ENCODE data around the gene ADAD2.

Gene ADAD2

GRCh38 chr16:84178892-84179611 is 11.9 kb upstream of the ADAD2 start:
- Histone ChIP-seq H3K4me1 (ENCODE audit: insufficient read depth, low read length) (no peaks in the 10 kb centered on the region), H3K4me3 (ENCODE audit: low read length) (no peak overlapping the region), H3K9me3 (ENCODE audit: insufficient read depth, low read depth, low read length) (no peaks in the 10 kb centered on the region), H3K27ac (ENCODE audit: low read length) (no peak overlapping the region), H3K27me3 (ENCODE audit: insufficient read depth, low read length) (no peaks in the 10 kb centered on the region), H3K9ac (ENCODE audit: low read depth, low read length) (no peak overlapping the region), H3K36me3 (ENCODE audit: insufficient read depth, low read depth, low read length) (peaks cover 61% of the 10 kb centered on the region)

GRCh38 chr16:84179612-84180320 is 11.2 kb upstream of the ADAD2 start:
- Histone ChIP-seq H3K27me3 (ENCODE audit: insufficient read depth, low read length) (no peaks in the 10 kb centered on the region), H3K9me3 (ENCODE audit: insufficient read depth, low read depth, low read length) (no peaks in the 10 kb centered on the region), H3K9ac (ENCODE audit: low read depth, low read length) (no peak overlapping the region), H3K27ac (ENCODE audit: low read length) (no peak overlapping the region), H3K4me3 (ENCODE audit: low read length) (no peak overlapping the region), H3K36me3 (ENCODE audit: insufficient read depth, low read depth, low read length) (peaks cover 68% of the 10 kb centered on the region), H3K4me1 (ENCODE audit: insufficient read depth, low read length) (no peaks in the 10 kb centered on the region)

GRCh38 chr16:84180519-84181140 is 10.3 kb upstream of the ADAD2 start:
- Histone ChIP-seq H3K4me1 (ENCODE audit: insufficient read depth, low read length) (no peaks in the 10 kb centered on the region), H3K27me3 (ENCODE audit: insufficient read depth, low read length) (no peaks in the 10 kb centered on the region), H3K4me3 (ENCODE audit: low read length) (no peak overlapping the region), H3K27ac (ENCODE audit: low read length) (no peak overlapping the region), H3K9me3 (ENCODE audit: insufficient read depth, low read depth, low read length) (no peaks in the 10 kb centered on the region), H3K36me3 (ENCODE audit: insufficient read depth, low read depth, low read length) (peaks cover 69% of the 10 kb centered on the region), H3K9ac (ENCODE audit: low read depth, low read length) (no peak overlapping the region)

GRCh38 chr16:84181144-84181915 is 9.6 kb upstream of the ADAD2 start:
- no peak overlapping the region for H3K4me3 ChIP-seq (ENCODE audit: low read length)
- H3K27ac ChIP-seq (ENCODE audit: low read length): no peak overlapping the region
- H3K9ac ChIP-seq (ENCODE audit: low read depth, low read length): no peak overlapping the region
- no peaks in the 10 kb centered on the region for H3K4me1 ChIP-seq (ENCODE audit: insufficient read depth, low read length)
- H3K9me3 ChIP-seq (ENCODE audit: insufficient read depth, low read depth, low read length): no peaks in the 10 kb centered on the region
- H3K36me3 ChIP-seq (ENCODE audit: insufficient read depth, low read depth, low read length): peaks cover 69% of the 10 kb centered on the region
- no peaks in the 10 kb centered on the region for H3K27me3 ChIP-seq (ENCODE audit: insufficient read depth, low read length)

GRCh38 chr16:84182104-84182503 is 8.9 kb upstream of the ADAD2 start:
- Histone ChIP-seq H3K27ac (ENCODE audit: low read length) (no peak overlapping the region), H3K4me3 (ENCODE audit: low read length) (no peak overlapping the region), H3K9me3 (ENCODE audit: insufficient read depth, low read depth, low read length) (no peaks in the 10 kb centered on the region), H3K27me3 (ENCODE audit: insufficient read depth, low read length) (no peaks in the 10 kb centered on the region), H3K4me1 (ENCODE audit: insufficient read depth, low read length) (no peaks in the 10 kb centered on the region), H3K36me3 (ENCODE audit: insufficient read depth, low read depth, low read length) (peaks cover 69% of the 10 kb centered on the region), H3K9ac (ENCODE audit: low read depth, low read length) (no peak overlapping the region)

GRCh38 chr16:84182680-84183571 is 8.0 kb upstream of the ADAD2 start:
- H3K36me3 ChIP-seq (ENCODE audit: insufficient read depth, low read depth, low read length): peaks cover 66% of the 10 kb centered on the region
- no peaks in the 10 kb centered on the region for H3K9me3 ChIP-seq (ENCODE audit: insufficient read depth, low read depth, low read length)
- no peaks in the 10 kb centered on the region for H3K27me3 ChIP-seq (ENCODE audit: insufficient read depth, low read length)
- H3K4me3 ChIP-seq (ENCODE audit: low read length): no peak overlapping the region
- H3K9ac ChIP-seq (ENCODE audit: low read depth, low read length): no peak overlapping the region
- no peak overlapping the region for H3K27ac ChIP-seq (ENCODE audit: low read length)
- no peaks in the 10 kb centered on the region for H3K4me1 ChIP-seq (ENCODE audit: insufficient read depth, low read length)

GRCh38 chr16:84183572-84183875 is 7.4 kb upstream of the ADAD2 start:
- Histone ChIP-seq H3K27ac (ENCODE audit: low read length) (no peak overlapping the region), H3K4me3 (ENCODE audit: low read length) (no peak overlapping the region), H3K4me1 (ENCODE audit: insufficient read depth, low read length) (no peaks in the 10 kb centered on the region), H3K27me3 (ENCODE audit: insufficient read depth, low read length) (no peaks in the 10 kb centered on the region), H3K9me3 (ENCODE audit: insufficient read depth, low read depth, low read length) (no peaks in the 10 kb centered on the region), H3K9ac (ENCODE audit: low read depth, low read length) (no peak overlapping the region), H3K36me3 (ENCODE audit: insufficient read depth, low read depth, low read length) (peaks cover 60% of the 10 kb centered on the region)

- peaks cover 54% of the 10 kb centered on the region for H3K36me3 ChIP-seq (ENCODE audit: insufficient read depth, low read depth, low read length)
- no peak overlapping the region for H3K9ac ChIP-seq (ENCODE audit: low read depth, low read length)
Observed at GRCh38 chr16:84183911-84184591, 6.9 kb upstream of the ADAD2 start.

GRCh38 chr16:84184775-84185174 is 6.2 kb upstream of the ADAD2 start:
- H3K27me3 ChIP-seq (ENCODE audit: insufficient read depth, low read length): no peaks in the 10 kb centered on the region
- no peak overlapping the region for H3K27ac ChIP-seq (ENCODE audit: low read length)
- H3K4me1 ChIP-seq (ENCODE audit: insufficient read depth, low read length): no peaks in the 10 kb centered on the region
- no peaks in the 10 kb centered on the region for H3K9me3 ChIP-seq (ENCODE audit: insufficient read depth, low read depth, low read length)
- peaks cover 48% of the 10 kb centered on the region for H3K36me3 ChIP-seq (ENCODE audit: insufficient read depth, low read depth, low read length)
- no peak overlapping the region for H3K9ac ChIP-seq (ENCODE audit: low read depth, low read length)
- H3K4me3 ChIP-seq (ENCODE audit: low read length): no peak overlapping the region

More at GRCh38 chr16:84183911-84184591, 6.9 kb upstream of the ADAD2 start:
- no peak overlapping the region for H3K27ac ChIP-seq (ENCODE audit: low read length)
- no peak overlapping the region for H3K4me3 ChIP-seq (ENCODE audit: low read length)
- no peaks in the 10 kb centered on the region for H3K27me3 ChIP-seq (ENCODE audit: insufficient read depth, low read length)
- H3K4me1 ChIP-seq (ENCODE audit: insufficient read depth, low read length): no peaks in the 10 kb centered on the region
- H3K9me3 ChIP-seq (ENCODE audit: insufficient read depth, low read depth, low read length): no peaks in the 10 kb centered on the region

GRCh38 chr16:84186685-84187437 is 4.1 kb upstream of the ADAD2 start, which contains the start of gene TAF1C:
Gene TAF1C (minus strand): TSS chr16:84187057. CDS start chr16:84184988, 2,069 bp downstream.
- Histone ChIP-seq H3K9me3 (ENCODE audit: insufficient read depth, low read depth, low read length) (no peaks in the 10 kb centered on the region), H3K4me3 (ENCODE audit: low read length) (peak within 1 kb of the TSS; percentile 95), H3K27ac (ENCODE audit: low read length) (peak within 1 kb of the TSS; percentile 42), H3K4me1 (ENCODE audit: insufficient read depth, low read length) (no peaks in the 10 kb centered on the region), H3K27me3 (ENCODE audit: insufficient read depth, low read length) (no peaks in the 10 kb centered on the region), H3K9ac (ENCODE audit: low read depth, low read length) (peak within 1 kb of the TSS; percentile 94), H3K36me3 (ENCODE audit: insufficient read depth, low read depth, low read length) (peaks cover 30% of the 10 kb centered on the region)
